ENCODE measurements around the gene MAN2B1. TPM values are rescaled to one million over a fixed set of nuclear protein-coding genes. Genes with fewer than 3 reads are reported as not detected.
"Not testable (repeated sequence)": the region's sequence is repeated elsewhere in the genome, so short reads cannot be mapped to it uniquely, and the experiment has no call there.

MAN2B1 gene
- polyA plus RNA-seq, 4 donors, result 24.9 to 35.3 (median 29.7) TPM

- no peak for DNase-seq (ENCODE audit: low read depth in 4 of 4, low spot score in 3 of 4)
Observed at GRCh38 chr19:12626958-12627357, 39.6 kb downstream of the MAN2B1 start.

GRCh38 chr19:12623361-12624031 lies 43.0 kb downstream of the MAN2B1 start:
- no peak for DNase-seq (ENCODE audit: low read depth in 4 of 4, low spot score in 3 of 4)

- DNase-seq (ENCODE audit: low read depth in 4 of 4, low spot score in 3 of 4), result not testable (repeated sequence)
Observed at GRCh38 chr19:12621253-12622024, 45.1 kb downstream of the MAN2B1 start.

- no peak for DNase-seq (ENCODE audit: low read depth in 4 of 4, low spot score in 3 of 4)
Observed at GRCh38 chr19:12617646-12618045, 48.9 kb downstream of the MAN2B1 start.

GRCh38 chr19:12611361-12611699 lies 55.2 kb downstream of the MAN2B1 start:
- DNase-seq (ENCODE audit: low read depth in 4 of 4, low spot score in 3 of 4), result peak; percentile 68 to 76 (median 71)

GRCh38 chr19:12610540-12611360 lies 55.8 kb downstream of the MAN2B1 start, which contains the start of the genes ZNF490 and ZNF791:
TSS of gene ZNF490 (minus strand) at chr19:12610813. CDS start at chr19:12610680, 133 bp downstream.
TSS of gene ZNF791 (plus strand) at chr19:12610920. CDS start at chr19:12611080, 160 bp downstream.
- DNase-seq (ENCODE audit: low read depth in 4 of 4, low spot score in 3 of 4), result peak; percentile 97

GRCh38 chr19:12607631-12608030 lies 58.9 kb downstream of the MAN2B1 start:
- DNase-seq (ENCODE audit: low read depth in 4 of 4, low spot score in 3 of 4), result no peak

DNA sequence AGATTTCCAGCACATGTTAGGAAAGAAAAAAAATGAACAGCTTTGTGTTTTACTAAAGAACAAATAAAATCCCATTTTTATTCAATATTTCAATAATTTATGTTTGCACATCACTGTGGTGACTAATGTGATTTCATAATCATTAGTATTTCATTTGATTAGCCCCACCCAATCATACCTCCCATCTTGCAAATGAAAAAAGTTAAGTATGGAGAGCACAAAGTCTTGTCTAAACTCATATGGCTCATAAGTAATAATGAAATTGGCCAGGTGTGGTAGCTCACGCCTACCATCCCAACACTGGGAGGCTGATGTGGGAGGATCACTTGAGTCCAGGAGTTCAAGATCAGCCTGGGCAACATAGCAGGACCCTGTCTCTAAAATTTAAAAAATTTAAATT lies 59.7 kb downstream of the MAN2B1 start:
- DNase-seq (ENCODE audit: low read depth in 4 of 4, low spot score in 3 of 4), result no peak

- no peak for DNase-seq (ENCODE audit: low read depth in 4 of 4, low spot score in 3 of 4)
Observed at GRCh38 chr19:12603714-12604113, 62.8 kb downstream of the MAN2B1 start.

DNA sequence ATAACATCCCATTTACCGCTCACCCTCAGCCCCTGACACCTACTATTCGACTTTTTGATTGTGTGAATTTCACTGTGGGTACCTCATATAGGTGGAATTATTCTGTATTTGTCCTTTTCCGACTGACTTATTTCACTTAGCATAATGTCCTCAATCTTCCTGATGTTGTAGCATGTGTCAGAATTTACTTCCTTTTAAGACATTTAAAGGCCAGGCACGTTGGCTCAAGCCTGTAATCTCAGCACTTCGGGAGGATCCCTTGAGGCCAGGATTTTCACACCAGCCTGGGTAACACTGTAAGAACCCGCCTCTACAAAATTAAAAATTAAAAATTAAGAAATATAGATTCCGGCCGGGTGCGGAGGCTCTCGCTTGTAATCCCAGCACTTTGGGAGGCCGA lies 68.9 kb downstream of the MAN2B1 start:
- no peak for DNase-seq (ENCODE audit: low read depth in 4 of 4, low spot score in 3 of 4)

GRCh38 chr19:12596927-12597548 lies 69.5 kb downstream of the MAN2B1 start:
- DNase-seq (ENCODE audit: low read depth in 4 of 4, low spot score in 3 of 4), result peak; percentile 12 to 20 (median 19)

Other genes starting within 250 kb of the MAN2B1 start
- 10 to 100 TPM in 3 of 4 donors, 1 to 10 TPM in 1; 9.7 to 12.0 (median 11.6) TPM for gene ZNF443, start 225.7 kb downstream of the MAN2B1 start, polyA plus RNA-seq (ENCODE audit: insufficient read length in 4 of 4)
- gene ZNF709, start 181.9 kb downstream of the MAN2B1 start, polyA plus RNA-seq (ENCODE audit: insufficient read length in 4 of 4), result 1 to 10 TPM; 7.2 to 9.7 (median 9.0) TPM
- gene ZNF564, start 115.3 kb downstream of the MAN2B1 start, polyA plus RNA-seq (ENCODE audit: insufficient read length in 4 of 4), result 10 to 100 TPM; 13.5 to 15.9 (median 14.9) TPM
- 1 to 10 TPM; 3.9 to 5.1 (median 4.9) TPM for gene ZNF490, start 55.9 kb downstream of the MAN2B1 start, polyA plus RNA-seq (ENCODE audit: insufficient read length in 4 of 4)
- 10 to 100 TPM; 18.3 to 26.1 (median 24.1) TPM for gene ZNF791, start 55.8 kb downstream of the MAN2B1 start, polyA plus RNA-seq (ENCODE audit: insufficient read length in 4 of 4)
- 10 to 100 TPM; 14.1 to 21.4 (median 15.0) TPM for gene WDR83, start 65 bp upstream of the MAN2B1 start, polyA plus RNA-seq (ENCODE audit: insufficient read length in 4 of 4)
- gene DHPS, start 15.1 kb upstream of the MAN2B1 start, polyA plus RNA-seq (ENCODE audit: insufficient read length in 4 of 4), result 10 to 100 TPM; 70.5 to 84.3 (median 75.8) TPM
- under 1 TPM in 2 of 4 donors, not detected in 2; 0.39 to 0.56 TPM for gene GNG14, start 21.3 kb upstream of the MAN2B1 start, polyA plus RNA-seq (ENCODE audit: insufficient read length in 4 of 4)
- 10 to 100 TPM; 12.1 to 18.5 (median 13.1) TPM for gene FBXW9, start 29.9 kb upstream of the MAN2B1 start, polyA plus RNA-seq (ENCODE audit: insufficient read length in 4 of 4)
- 10 to 100 TPM; 65.4 to 76.8 (median 68.6) TPM for gene TNPO2, start 57.2 kb upstream of the MAN2B1 start, polyA plus RNA-seq (ENCODE audit: insufficient read length in 4 of 4)
- gene TRIR, start 67.9 kb upstream of the MAN2B1 start, polyA plus RNA-seq (ENCODE audit: insufficient read length in 4 of 4), result 100 to 1,000 TPM; 155 to 204 (median 164) TPM
- gene GET3, start 70.8 kb upstream of the MAN2B1 start, polyA plus RNA-seq (ENCODE audit: insufficient read length in 4 of 4), result 10 to 100 TPM; 80.1 to 95.8 (median 88.6) TPM
- under 1 TPM in 1 of 4 donors, not detected in 3; 0.12 TPM for gene BEST2, start 85.0 kb upstream of the MAN2B1 start, polyA plus RNA-seq (ENCODE audit: insufficient read length in 4 of 4)
- 10 to 100 TPM; 39.0 to 61.9 (median 42.5) TPM for gene HOOK2, start 108.8 kb upstream of the MAN2B1 start, polyA plus RNA-seq (ENCODE audit: insufficient read length in 4 of 4)
- 10 to 100 TPM; 20.1 to 50.8 (median 38.2) TPM for gene JUNB, start 124.7 kb upstream of the MAN2B1 start, polyA plus RNA-seq (ENCODE audit: insufficient read length in 4 of 4)
- 100 to 1,000 TPM; 295 to 351 (median 312) TPM for gene PRDX2, start 135.1 kb upstream of the MAN2B1 start, polyA plus RNA-seq (ENCODE audit: insufficient read length in 4 of 4)
- 10 to 100 TPM in 1 of 4 donors, 1 to 10 TPM in 3; 5.6 to 13.3 (median 7.5) TPM for gene THSD8, start 135.3 kb upstream of the MAN2B1 start, polyA plus RNA-seq (ENCODE audit: insufficient read length in 4 of 4)
- gene RNASEH2A, start 139.8 kb upstream of the MAN2B1 start, polyA plus RNA-seq (ENCODE audit: insufficient read length in 4 of 4), result 10 to 100 TPM; 29.2 to 42.0 (median 31.2) TPM
- under 1 TPM in 1 of 4 donors, not detected in 3; 0.08 TPM for gene RTBDN, start 167.8 kb upstream of the MAN2B1 start, polyA plus RNA-seq (ENCODE audit: insufficient read length in 4 of 4)
- gene MAST1, start 171.8 kb upstream of the MAN2B1 start, polyA plus RNA-seq (ENCODE audit: insufficient read length in 4 of 4), result 1 to 10 TPM in 2 of 4 donors, under 1 TPM in 2; 0.91 to 1.6 (median 1.1) TPM
- gene DNASE2, start 214.7 kb upstream of the MAN2B1 start, polyA plus RNA-seq (ENCODE audit: insufficient read length in 4 of 4), result 10 to 100 TPM; 11.9 to 16.2 (median 12.7) TPM
- under 1 TPM; 0.41 to 0.49 (median 0.44) TPM for gene KLF1, start 220.5 kb upstream of the MAN2B1 start, polyA plus RNA-seq (ENCODE audit: insufficient read length in 4 of 4)
- gene GCDH, start 224.4 kb upstream of the MAN2B1 start, polyA plus RNA-seq (ENCODE audit: insufficient read length in 4 of 4), result 10 to 100 TPM; 24.7 to 36.2 (median 30.4) TPM

All from right renal pelvis (tissue), 4 donors.